EL (cell line): ENCODE data around the gene VAV1.
A peak's percentile ranks its signal among the peaks of the same experiment; 100 is the strongest.

Experiments
- DNase-seq: peaks from one replicate; pipeline ENCODE4 v3.0.0-alpha.2; 2016

The VAV1 gene, protein sequence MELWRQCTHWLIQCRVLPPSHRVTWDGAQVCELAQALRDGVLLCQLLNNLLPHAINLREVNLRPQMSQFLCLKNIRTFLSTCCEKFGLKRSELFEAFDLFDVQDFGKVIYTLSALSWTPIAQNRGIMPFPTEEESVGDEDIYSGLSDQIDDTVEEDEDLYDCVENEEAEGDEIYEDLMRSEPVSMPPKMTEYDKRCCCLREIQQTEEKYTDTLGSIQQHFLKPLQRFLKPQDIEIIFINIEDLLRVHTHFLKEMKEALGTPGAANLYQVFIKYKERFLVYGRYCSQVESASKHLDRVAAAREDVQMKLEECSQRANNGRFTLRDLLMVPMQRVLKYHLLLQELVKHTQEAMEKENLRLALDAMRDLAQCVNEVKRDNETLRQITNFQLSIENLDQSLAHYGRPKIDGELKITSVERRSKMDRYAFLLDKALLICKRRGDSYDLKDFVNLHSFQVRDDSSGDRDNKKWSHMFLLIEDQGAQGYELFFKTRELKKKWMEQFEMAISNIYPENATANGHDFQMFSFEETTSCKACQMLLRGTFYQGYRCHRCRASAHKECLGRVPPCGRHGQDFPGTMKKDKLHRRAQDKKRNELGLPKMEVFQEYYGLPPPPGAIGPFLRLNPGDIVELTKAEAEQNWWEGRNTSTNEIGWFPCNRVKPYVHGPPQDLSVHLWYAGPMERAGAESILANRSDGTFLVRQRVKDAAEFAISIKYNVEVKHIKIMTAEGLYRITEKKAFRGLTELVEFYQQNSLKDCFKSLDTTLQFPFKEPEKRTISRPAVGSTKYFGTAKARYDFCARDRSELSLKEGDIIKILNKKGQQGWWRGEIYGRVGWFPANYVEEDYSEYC

DNA sequence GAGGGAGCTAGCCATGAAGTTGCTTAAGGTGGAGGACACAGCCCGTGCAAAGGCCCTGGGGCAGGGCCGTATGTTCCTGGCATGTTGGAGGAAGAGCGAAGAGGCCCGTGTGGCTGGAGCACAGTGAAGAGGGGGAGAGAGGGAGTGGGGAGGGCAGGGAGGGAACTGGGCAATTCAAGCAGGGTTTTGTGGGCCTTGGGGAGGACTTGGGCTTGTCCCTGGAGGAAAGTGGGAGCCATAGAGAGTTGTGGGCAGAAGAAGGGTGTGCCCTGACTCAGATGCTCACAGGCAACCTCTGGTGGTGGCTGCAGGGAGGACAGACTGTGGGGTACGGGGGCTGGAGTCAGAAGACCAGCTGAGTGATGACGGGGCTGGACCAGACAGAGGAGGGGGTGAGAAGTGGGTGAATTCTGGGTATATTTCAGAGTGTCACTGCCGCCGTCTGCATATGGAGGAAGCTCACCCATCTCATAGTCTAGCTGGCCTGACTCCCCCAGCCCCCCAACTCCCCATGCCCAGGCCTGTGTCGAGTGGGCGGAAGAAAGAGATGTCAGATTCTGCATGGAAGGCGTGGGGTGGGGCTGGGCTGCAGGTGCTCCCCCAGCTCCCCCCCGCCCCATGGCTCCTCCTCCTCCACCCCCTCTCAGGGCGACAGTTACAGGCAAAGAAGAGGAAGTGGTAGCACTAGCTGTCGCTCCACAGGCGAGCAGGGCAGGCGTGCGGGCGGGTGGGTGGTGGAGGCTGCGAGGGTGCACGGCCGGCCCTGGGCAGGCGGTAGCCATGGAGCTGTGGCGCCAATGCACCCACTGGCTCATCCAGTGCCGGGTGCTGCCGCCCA is at the start of gene VAV1:
VAV1 (plus strand) TSS at position 681 of the 838 bp plus-strand sequence; CDS start at position 781, 100 bp downstream.
- DNase-seq: no peak

DNA sequence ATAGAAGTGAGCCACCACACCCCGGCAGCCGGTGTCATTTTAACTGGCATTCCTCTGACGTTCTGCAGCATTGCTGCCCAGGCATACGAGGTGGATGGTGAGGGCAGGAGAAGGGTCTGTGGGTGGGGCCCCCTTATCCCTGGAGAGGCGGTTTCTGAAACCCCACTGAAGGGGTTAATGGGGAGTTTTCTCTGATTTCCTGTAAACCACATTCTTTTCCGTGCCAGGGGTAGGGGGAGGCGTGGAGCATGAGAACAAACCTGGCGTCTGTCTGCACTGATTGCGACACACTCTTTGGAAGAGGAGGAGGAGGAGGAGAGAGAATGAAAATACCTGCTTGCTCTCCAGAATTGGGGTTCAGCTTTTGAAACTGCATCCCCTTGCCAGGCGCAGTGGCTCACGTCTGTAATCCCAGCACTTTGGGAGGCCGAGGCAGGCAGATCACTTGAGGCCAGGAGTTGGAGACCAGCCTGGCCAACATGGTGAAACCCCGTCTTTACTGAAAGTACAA is 49.3 kb upstream of the VAV1 start:
- no peak for DNase-seq

DNA sequence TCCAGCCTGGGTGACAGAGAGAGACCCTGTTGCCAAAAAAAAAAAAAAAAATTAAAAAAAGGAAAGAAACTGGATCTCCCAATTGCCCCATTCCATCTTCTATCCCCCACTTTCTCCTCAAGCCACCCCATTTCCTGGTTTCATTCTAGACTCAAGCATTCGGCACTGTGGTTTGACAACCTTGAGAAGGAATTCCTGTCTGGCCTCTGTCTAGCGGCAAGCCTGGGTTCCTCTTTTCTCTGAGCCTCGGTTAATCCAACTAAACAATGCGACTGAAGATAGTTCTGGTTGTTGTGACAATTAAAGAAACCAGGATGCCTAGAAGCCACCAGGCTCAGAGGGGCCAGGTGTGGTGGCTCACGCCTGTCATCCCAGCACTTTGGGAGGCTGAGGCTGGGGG is 48.8 kb upstream of the VAV1 start:
- no peak for DNase-seq

DNA sequence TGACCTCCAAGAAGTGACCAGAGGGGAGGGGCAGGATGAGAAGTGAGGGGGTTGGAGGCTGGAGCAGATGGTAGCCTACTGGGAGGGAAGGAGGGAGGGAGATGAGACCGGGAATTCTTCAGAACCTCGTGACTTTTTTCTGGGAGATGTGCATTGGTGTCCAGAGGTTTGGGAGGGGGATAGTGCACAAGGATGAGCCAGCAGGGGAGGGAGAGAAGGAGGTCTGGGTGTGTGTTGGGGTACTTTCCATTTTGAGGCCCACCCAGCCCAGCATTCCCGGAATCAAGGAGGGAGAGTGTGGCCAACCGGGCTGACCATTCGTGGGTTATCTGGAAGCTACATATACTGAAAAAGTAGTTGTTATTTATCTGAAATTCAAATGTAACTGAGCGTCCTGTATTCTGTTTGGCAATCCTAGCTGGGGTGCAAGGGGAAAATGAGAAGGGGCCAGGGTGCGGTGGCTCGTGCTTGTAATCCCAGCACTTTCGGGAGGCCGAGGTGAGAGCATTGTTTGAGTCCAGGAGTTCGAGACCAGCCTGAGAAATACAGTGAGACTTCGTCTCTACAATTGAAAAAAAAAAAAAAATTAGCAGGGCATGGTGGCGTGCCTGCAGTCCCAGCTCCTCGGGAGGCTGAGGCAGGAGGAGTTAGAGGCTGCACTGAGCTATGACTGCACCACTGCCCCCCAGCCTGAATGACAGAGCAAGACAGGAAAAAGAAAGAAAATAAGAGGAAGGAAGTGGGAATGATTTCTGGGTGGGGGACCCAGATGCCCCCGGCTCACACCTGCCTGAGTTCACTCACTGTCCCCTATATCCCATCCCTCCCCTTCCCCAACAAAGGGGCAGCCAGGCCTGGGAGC is 47.6 kb upstream of the VAV1 start:
- DNase-seq: no peak

DNA sequence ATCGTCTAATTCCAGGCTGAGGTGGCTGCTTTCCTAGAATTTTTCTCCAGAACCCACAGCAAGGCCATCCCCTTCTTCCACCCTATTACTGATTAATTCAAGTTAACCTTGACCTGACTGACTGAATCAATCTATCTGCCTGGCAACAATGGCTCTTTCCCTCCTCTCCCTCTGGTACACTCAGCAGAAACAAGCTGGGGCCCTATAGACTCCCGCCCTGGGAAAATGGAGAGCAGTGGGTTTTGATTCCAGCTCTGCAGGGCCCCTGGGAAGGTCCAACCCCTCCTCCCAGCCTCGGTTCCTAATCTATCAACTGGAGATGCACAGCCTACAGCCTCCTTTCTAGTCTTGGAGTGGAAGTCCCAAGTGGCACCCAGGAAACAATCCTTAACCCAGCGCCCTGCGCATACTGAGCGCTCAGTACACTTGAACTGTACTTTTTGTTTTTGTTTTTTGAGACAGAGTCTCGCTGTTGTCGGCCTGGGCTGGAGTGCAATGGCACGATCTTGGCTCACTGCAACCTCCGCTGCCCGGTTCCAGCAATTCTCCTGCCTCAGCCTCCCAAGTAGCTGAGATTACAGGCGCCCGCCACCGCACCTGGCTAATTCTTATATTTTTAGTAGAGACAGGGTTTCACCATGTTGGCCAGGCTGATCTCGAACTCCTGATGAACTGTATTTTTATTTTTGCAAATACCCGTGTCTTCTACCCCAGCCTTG is 46.8 kb upstream of the VAV1 start:
- no peak for DNase-seq

DNA sequence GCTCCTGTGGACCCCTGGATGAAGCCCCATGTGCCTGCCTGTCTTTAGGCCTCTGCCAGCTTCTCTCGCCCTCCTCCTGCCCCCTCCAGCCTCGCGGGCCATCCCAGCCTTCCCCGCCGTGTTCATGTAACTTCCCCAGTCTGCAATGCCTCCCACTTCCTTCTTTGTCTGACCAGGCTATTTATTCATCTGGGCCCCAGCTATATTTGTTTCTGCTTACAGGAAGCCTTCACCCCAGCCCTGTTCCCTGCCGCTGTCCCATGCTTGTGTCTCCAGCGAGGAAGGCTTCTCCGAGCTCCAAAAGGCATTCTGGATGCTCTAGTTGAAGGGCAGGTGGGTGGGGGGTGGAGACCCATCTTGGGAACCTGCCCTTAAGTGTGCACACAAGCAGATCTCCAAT is 44.2 kb upstream of the VAV1 start:
- no peak for DNase-seq

DNA sequence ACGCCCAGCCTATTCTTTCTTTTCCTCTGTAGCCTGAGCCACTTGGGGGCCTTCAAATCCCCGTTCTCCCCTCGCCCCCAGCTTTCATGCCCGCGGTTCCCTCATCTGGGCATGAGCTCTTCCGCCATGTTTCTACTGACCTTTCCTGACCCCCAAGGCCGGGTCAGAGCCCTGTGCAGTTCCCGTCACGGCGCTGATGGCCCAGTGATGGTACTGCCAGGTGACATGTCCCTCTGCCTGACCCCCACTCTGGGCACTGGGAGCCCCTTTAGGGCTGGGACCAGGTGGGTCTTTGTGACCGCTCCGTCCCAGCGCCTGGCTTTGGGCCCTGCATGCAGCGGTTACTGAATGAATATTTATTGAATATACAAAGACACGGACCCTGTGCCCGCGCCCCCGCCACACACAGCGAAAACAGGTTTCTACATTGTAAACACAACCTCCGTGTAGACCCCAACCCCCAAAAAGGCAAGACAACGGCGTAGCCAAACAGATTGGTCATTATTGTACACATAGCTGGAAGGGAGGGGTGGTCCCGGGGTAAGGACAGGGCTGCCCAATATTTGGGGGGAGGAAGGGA is 42.8 kb upstream of the VAV1 start:
- no peak for DNase-seq

DNA sequence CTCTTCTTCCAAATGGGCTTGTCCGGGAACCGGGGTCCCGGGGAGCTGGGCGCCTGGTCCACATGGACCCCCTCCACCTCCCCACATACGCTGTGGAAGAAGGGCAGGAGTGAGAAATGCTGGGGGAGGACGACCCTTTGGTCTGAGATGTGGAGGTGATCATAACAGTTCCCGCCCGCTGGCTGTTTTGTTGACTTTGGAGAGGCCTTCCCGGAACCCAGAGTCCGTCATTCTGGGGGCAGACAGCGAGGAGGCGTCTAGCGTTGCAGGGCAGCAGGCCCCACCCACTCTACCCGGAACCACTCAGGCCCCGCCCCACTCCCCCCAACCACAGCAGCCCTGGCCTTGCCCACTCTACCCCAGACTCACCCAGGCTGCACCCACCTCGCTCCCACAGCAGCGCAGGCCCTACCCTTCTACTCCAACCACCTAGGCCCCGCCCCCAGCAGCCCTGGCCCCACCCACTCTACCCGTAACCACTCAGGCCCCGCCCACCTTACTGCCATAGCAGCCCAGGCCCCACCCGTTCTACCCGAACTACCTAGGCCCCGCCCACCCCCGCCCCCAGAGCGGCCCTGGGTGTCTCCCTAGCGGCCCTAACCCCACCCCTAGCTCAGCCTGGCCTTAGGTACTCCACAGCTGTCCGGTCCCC is 42.2 kb upstream of the VAV1 start:
- DNase-seq: no peak

DNA sequence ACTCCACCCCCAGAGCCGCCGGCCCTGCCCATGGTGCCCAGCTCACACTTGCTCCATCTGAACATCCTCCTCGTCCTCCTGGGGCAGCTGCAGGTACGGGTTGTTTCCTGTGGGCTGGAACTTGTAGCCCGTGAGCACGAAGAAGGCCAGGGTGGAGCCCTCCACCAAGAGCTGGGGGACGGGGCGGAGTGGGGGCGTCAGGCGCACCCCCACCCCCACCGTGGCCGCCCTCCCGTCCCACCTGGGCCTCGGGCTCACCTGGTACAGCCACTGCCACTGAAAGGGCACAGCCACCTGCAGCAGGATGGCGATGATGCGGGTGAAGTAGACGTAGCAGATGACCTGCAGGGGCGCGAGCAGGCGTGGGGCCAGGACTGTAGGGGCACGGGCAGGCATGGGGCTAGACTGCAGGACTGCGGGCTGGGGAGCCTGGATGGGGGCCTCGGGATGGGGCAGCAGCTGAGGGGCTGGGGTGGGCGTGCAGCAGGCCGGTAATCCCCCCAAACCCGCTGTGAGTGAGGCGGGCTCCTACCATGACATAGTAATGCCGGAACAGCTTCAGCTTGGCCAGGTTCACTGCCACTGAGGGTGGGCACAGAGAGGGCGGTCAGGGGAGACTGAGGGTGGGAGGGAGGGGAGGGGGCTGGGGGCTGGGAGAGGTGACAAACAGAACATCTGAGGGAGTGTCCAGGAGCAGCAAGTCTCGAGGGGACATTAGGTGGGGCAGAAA is 41.4 kb upstream of the VAV1 start:
- no peak for DNase-seq

DNA sequence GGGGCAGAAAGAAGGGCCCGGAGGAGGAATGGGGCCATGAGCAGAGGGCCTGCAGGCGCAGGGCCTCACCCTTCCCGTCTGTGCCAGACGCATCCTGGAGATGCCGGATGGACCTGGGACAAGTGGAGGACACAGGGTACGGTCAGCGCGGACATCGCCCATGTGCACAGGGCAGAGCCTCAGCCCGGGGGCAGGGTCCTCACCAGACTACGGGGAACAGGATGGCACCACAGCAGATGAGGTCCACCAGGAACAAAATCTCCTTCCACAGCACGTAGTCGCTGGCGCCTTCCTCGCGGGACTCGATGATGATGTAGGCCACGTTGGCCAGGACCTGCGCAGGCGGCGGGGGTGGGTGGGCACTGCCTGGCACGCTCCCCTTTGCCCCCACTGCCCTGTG is 40.7 kb upstream of the VAV1 start:
- no peak for DNase-seq

DNA sequence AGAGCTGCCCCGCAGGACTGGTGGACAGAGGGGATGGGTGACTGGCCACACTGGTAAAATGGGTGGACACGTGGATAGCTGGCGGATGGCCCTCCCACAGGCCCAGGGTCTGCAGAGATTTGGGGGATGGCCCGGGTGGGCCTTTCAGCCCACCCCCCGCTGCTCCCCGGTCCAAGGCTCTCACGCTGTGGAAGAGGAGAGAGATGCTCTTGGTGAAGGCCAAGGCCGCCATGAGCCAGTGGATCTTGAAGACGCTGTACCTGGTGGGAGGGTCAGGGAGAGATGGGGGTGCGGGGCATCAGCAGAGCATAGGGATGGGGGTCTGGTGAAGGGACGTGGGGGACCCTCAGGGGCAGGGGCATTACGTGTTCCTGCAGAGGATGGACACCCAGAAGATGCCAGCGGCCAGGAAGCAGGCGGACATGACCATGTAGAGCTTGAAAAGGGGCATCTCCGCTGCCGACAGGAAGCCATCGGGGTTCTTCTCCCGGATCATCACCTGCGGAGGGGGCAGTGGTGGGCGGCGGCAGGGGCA is 39.6 kb upstream of the VAV1 start:
- DNase-seq: no peak

DNA sequence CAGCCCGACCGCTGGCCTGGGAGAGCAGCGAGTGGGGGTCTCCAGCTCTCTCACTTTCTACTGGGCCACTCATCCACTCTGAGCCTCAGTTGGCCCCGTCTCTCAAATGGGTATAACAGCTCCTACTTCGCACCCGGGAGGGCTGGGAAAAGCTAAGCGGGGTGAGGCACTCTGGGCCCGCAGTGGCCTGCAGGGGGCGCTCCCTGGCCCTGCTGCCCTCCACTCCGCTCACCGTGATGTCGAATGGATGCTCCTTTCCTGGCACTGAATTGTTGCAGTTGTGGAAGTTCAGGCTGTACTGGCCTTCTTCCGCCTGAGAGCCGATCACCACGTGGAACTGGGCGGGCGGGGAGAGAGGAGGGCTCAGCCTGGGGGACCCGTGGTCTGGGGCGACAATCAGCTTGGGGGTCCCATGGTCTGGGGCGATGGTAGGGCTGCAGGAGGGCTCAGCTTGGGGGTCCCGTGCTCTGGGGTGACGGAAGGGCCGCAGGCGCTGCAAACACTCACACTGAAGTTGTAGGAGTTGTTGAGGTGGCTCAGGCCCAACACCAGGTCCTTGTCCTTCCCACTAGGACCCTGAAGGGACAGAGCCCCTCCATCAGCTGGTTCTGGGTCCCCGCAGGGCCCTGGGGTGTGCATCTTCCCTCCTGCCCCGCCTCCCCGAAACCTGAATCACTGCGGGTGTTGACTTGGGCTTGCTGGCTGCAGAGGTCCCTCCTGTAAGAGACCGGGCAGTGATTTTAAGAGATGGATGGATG is 39.0 kb upstream of the VAV1 start:
- DNase-seq: no peak

DNA sequence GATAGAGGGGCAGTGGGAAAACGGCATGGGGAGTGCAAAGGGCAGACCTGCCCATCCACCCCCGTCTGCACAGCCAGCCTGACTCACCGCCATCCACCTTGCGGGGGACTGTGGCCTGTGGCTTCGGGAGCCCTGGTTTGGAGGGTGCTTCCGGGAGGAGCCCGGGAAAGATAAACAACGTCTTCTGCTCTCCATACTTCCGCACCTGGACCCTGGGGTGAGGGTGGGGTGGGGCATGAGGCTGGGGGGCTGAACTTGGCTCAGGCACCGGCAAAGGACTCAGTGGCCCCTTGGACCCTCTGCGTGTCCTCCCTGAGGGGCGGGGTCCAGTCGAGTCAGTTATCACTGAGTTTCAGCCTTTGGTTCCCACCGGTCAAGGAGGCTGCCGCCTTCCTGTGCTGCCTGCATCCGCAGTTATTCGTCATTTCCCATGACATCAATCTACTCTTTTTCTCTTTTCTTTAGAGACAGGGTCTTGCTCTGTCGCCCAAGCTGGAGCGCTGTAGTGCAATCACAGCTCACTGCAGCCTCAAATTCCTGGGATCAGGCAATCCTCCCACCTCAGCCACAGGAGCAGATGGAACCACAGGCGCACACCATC is 38.3 kb upstream of the VAV1 start:
- no peak for DNase-seq

DNA sequence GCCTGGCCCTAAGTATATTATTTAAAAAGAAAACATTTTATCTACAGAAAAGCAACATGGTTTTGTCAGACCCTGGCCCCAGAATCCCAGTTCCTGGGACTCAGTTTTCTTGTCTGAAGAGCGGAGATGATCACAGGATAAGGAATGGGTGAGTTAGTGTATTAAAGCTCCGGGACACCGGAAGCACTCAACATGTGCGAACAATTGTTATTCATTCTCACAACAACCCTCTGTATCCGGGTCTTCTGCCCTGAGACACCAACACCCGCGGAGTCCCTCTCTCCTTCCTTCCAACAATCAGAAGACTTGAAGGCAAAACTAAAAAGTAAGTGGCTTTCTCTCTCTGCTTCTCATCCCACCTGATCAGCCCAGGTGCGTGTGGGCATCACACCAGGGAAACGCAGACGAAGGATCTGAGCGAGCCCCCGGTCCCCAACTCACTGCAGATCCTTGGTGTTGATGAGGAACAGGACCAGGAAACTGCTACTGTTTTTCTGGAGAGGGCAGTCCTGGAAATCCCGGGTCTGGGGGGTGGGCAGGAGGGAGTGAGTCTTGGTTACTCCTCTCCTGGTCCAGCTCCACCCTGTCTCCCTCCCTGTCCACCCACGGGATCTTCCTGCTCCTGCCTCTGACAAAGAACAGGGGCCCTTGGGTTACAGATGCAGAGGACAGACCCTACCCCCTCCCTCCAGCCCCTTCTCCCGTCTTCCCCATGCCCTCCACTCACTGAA is 37.2 kb upstream of the VAV1 start:
- DNase-seq: no peak

DNA sequence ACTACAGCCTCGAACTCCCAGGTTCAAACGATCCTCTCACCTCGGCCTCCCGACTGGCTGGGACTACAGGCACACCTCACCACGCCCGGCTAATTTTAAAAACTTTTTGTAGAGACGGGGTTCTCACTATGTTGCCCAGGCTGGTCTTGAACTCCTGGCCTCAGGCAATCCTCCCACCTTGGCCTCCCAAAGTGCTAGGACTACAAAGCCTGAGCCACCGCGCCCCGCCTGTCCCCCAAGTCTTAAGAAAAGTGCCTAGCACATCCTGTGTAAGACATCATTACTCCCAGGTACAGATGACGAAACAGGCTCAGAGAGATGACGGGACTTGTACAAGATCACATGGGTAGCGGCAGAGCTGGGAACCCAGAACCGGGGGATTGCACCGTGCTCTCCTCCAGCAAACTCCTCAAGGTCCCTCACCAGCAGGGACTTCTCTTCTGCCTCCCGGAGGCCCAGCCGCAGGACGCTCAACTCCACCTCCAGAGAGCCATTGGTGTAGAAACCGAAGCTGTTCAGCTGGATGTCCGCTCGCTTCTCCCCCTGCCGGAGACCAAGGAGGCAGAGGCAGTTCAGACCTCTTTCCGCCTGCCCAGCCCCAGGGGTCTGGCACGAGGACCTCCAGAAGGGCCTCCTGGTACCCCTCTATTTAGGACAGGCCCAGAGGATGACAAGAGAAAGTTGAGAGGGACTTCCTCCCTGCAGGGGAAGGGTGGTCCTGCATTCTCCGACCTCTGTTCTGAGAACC is 36.2 kb upstream of the VAV1 start:
- DNase-seq: peak; percentile 89

DNA sequence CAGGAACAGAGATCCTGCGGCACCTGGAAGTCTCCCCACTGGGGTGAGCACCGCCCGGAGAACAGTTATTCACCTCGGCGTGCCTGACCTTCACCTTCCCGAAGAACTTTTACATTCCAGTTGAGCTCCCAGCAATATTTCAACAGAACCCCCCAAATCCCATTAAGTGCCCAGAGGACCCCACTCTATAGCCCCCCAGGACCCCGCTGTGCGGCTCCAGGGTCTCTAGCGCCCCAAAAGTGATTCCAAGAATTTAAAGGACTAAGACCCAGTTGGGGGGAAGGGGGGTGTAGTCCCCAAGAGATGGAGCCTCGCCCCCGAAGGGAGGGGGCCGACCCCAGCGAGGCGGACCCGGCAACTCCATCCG is 35.6 kb upstream of the VAV1 start:
- DNase-seq: no peak
